DOHH2 (cell line): ENCODE results near the gene MYO1F.

Experiments
- CTCF ChIP-seq: fragments of 200-600 bp; sonication (generic); IDR thresholded peaks from one replicate; pipeline ENCODE4 v1.5.1; 2014; ENCODE audit warnings: antibody characterized with exemption, mild to moderate bottlenecking, low read depth, low read length; ENCODE audit not compliant: poor library complexity, severe bottlenecking
- EZH2phosphoT487 ChIP-seq: fragments of 200-600 bp; sonication (generic); IDR thresholded peaks from 2 replicates; pipeline ENCODE4 v1.6.1; 2017; ENCODE audit warnings: borderline replicate concordance, mild to moderate bottlenecking, antibody characterized with exemption, low read length, moderate library complexity, mixed read lengths

- TF ChIP-seq CTCF (no peak), EZH2phosphoT487 (no peak)
Observed at GRCh38 chr19:8490395-8490760, 86.9 kb downstream of the MYO1F start.
